OCI-M1 (cell line): ENCODE measurements around the gene DUSP16.
"Not testable (repeated sequence)": the region's sequence is repeated elsewhere in the genome, so short reads cannot be mapped to it uniquely, and the experiment has no call there.

Experiments used
- DNase-seq: peaks from one replicate; lab custom pipeline; 2025; lab: John Stamatoyannopoulos, UW

Gene DUSP16

DNA sequence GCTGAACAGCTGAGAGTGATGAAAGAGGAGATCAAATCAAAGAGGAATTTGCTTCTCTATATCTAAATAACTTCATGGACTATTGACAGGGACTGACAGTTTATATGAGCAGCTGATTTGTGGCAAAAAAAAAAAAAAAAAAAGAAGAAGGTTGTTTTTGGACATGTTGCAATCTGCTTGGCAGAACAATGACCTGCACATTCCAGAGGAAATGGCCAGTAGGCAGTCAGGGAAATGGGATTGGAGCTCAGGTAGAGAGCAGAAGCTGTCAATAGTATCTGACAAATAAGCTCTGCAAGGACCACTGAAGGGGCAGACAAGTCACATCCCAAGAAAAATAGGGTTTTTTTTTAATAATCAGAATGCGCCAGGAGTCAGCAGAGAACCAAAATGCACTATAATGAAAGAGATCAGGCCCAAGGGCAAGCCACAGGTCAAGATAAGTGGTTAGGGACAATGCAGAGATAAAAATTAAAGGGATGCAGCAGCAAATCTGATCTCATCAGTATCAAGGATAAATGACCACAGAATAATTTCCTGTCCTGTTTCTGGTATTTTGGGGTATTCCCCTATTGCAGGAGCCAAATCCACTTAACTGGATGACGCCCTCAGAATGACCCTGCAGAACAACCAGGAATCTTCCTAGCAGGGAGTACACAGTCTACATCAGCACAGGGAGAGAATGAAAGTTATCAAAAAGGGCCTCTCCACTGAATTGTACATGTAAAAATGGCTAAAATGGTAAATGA lies 22.6 kb upstream of the DUSP16 start:
- no peak for DNase-seq

DNA sequence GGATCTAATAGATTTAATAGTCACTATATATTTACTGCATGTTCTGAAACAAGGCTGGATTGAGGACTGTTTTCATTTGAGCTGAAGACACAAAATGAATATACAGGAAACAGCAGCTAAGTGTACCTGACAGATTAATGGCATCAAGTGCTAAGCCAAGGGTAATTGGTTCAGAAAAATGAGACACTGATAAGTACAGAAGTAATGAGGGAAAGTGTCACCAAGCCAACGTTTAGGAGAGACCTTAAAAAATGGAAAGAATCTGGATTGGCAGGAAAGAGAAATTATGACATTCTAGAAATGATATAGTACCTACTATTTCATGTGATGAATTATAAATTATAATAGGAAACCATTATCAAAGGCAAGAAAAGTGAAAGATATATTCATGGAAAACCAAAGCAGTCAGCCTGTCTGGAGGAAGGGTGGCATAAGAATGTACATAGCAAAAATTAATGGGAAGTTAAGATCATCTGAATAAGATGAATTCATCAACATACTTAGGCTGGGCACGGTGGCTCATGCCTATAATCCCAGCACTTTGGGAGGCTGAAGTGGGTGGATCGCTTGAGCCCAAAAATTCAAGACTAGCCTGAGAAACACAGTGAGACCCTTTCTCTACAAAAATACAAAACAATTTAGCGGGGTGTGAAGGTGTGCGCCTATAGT lies 21.0 kb upstream of the DUSP16 start:
- DNase-seq = no peak

- DNase-seq = no peak
Observed at GRCh38 chr12:12582895-12583303, 20.2 kb upstream of the DUSP16 start.

- DNase-seq = no peak
Observed at GRCh38 chr12:12582193-12582881, 19.7 kb upstream of the DUSP16 start.

- DNase-seq = not testable (repeated sequence)
Observed at GRCh38 chr12:12580716-12581115, 18.1 kb upstream of the DUSP16 start.

GRCh38 chr12:12577786-12578185 lies 15.1 kb upstream of the DUSP16 start:
- no peak for DNase-seq

- no peak for DNase-seq
Observed at GRCh38 chr12:12572659-12573058, 10.0 kb upstream of the DUSP16 start.

DNA sequence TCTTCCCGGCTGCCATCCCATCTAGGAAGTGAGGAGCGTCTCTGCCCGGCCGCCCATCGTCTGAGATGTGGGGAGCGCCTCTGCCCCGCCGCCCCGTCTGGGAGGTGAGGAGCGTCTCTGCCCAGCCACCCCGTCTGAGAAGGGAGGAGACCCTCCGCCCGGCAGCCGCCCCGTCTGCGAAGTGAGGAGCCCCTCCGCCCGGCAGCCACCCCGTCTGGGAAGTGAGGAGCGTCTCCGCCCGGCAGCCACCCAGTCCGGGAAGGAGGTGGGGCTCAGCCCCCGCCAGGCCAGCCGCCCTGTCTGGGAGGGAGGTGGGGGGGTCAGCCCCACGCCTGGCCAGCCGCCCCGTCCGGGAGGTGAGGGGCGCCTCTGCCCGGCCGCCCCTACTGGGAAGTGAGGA lies 3.3 kb upstream of the DUSP16 start:
- not testable (repeated sequence) for DNase-seq

DNA sequence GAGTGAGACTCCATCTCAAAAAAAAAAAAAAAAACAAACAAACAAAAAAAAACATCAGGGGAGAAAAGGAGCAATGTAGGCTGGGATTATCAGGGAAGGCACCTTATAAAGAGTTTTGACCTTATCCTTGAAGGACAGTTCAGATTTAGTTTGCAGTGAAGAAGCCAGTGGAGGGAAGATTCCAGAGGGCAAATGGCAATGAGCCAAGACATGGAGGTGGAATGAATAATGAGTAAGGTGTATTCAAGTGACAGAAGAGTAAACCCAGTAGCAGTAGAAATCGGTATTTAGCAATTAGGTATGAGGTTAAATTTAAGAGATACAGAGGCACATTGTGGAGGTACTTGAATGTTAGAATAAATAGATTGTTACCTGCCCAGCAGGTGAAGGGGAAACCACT lies 2.2 kb upstream of the DUSP16 start:
- no peak for DNase-seq

- peak; percentile 39 for DNase-seq
Observed at GRCh38 chr12:12563290-12563928, 746 bp upstream of the DUSP16 start.

DNA sequence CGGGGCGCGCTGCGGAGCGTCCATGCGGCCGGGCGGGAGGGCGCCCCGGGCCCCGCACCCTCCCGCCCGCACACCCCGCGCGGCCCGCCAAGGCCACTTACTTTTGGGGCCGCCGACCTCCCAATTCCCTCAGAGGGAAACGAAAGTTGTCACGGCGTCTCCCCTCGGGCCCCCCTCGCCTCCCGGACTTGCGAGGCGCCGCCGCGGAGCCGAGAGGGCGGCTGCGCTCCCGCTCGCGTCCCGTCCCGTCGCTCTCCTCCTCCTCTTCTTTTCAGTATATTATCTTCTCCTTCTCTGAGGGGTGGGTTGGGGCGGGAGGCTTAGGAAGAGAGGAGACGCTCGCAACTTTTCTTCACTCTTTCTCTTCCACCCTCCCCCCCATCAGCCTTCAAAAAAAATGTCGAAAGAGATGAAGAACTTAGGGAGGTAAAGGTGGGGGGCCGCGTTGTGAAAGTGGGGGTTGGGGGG lies 613 bp downstream of the DUSP16 start:
- peak; percentile 76 for DNase-seq

DNA sequence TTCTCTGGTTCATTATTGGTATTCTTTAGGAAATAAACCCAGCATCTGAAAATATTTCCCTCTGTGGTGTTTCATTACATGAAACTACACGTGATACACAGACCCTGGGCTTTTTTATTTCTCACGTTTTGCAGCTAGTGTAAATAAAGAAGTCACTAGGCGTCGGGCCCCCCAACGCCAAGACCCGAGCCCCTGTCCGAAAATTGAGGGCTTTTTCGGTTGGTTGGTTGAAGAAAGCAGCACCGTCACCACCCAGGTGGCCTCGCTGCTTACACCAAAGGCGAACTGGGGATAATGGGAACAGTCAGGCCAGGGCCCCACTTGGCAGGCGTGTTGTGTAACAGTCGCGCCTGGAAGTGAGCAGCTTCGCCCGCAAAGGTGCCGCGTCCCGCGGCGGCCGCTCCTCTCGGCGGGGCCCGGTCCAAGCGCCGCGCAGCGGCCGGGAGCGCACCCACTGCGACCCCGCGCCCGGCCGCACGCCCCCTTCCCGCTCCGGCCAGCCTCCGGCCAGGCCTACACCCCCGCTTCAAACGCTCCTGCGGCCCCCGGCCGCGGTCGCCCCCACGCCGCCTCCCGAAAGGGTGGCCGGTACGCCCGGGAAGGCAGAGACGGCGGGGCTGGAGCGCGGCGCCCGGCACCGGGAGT lies 1.2 kb downstream of the DUSP16 start:
- DNase-seq = peak; percentile 70

- DNase-seq = peak; percentile 75
Observed at GRCh38 chr12:12560587-12561370, 1.9 kb downstream of the DUSP16 start.

- no peak for DNase-seq
Observed at GRCh38 chr12:12559719-12560296, 2.9 kb downstream of the DUSP16 start.

GRCh38 chr12:12558291-12558690 lies 4.4 kb downstream of the DUSP16 start:
- DNase-seq = no peak

- no peak for DNase-seq
Observed at GRCh38 chr12:12557733-12558132, 4.9 kb downstream of the DUSP16 start.

- no peak for DNase-seq
Observed at GRCh38 chr12:12555656-12556055, 7.0 kb downstream of the DUSP16 start.

DNA sequence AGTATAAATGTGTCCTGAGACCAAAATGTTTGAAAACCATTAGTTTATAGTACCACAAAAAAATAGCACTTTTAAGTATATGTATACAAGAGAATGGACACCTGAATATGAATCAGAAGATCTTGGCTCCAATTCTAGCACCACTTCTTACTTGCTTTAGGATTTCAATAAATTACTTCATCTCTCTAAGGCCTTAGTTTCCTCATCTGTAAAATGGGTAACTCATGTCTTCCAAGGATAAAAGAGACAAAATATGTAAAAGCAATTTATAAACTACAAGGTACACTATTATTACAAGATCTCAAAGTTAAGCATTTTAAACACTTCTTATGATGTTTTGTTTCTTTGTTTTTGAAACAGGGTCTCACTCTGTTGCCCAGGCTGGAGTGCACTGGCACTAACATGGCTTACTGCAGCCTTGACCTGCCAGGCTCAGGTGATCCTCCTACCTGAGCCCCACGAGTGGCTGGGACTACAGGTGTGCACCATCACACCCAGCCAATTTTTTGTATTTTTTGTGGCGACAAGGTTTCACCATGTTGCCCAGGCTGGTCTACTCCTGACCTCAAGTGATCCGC lies 9.4 kb downstream of the DUSP16 start:
- no peak for DNase-seq

GRCh38 chr12:12551115-12551514 lies 11.5 kb downstream of the DUSP16 start:
- DNase-seq = no peak

DNA sequence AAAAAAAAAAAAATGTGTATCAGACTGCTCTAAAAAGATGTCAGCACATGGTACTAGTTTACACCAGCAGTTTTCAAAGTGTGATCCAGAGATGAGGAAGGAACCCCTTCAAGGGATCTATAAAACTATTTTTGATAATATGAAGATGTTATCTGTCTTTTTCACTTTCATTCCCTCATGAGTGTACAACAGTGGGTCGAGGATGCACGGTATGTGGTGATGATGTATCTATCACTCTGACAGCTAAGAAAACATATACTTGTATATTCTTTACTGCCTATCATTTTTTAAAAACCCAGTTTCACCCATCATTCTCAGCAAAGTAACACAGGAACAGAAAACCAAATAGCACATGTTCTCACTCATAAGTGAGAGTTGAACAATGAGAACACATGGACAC lies 12.4 kb downstream of the DUSP16 start:
- DNase-seq = no peak
